Mesendoderm (in vitro differentiated cells): Measurements from ENCODE around the gene ATP5PB.

Experiments
- DNase-seq: peaks from one replicate; pipeline ENCODE4 v3.0.0; 2013
- H2AK5ac ChIP-seq: 2 replicates; pipeline ENCODE4 v1.6.1; 2013; ENCODE audit warnings: low read length, inconsistent platforms
- H2BK120ac ChIP-seq: 2 replicates; pipeline ENCODE4 v1.6.1; 2013; ENCODE audit warnings: low read depth, mild to moderate bottlenecking, low read length, moderate library complexity, mixed read lengths
- H2BK15ac ChIP-seq: replicated peaks from 2 replicates; pipeline ENCODE4 v1.6.1; 2013; ENCODE audit warnings: low read depth, mild to moderate bottlenecking, moderate library complexity
- H2BK5ac ChIP-seq: 2 replicates; pipeline ENCODE4 v1.6.1; 2013; ENCODE audit warnings: low read length, inconsistent platforms
- H3K18ac ChIP-seq: 2 replicates; pipeline ENCODE4 v1.6.1; 2013; ENCODE audit warnings: mild to moderate bottlenecking, low read length, mixed read lengths
- H3K23ac ChIP-seq: one replicate; pipeline ENCODE4 v1.6.1; 2013; ENCODE audit warnings: low read length
- H3K27ac ChIP-seq: 2 replicates; pipeline ENCODE4 v1.5.1; 2013; ENCODE audit warnings: low read depth, mild to moderate bottlenecking, inconsistent platforms, low read length, moderate library complexity
- H3K27me3 ChIP-seq: 2 replicates; pipeline ENCODE4 v1.6.1; 2013; ENCODE audit warnings: low read length, control low read depth, mild to moderate bottlenecking, inconsistent platforms; ENCODE audit not compliant: insufficient read depth, poor library complexity
- H3K36me3 ChIP-seq: 2 replicates; pipeline ENCODE4 v1.6.1; 2013; ENCODE audit warnings: low read length, inconsistent platforms; ENCODE audit not compliant: control insufficient read depth, insufficient read depth
- H3K4ac ChIP-seq: one replicate; pipeline ENCODE4 v1.6.1; 2013; ENCODE audit warnings: low read depth, mild to moderate bottlenecking, low read length, moderate library complexity
- H3K4me1 ChIP-seq: 2 replicates; pipeline ENCODE4 v1.6.1; 2013; ENCODE audit warnings: low read depth, low read length, inconsistent platforms; ENCODE audit not compliant: control insufficient read depth
- H3K4me2 ChIP-seq: 2 replicates; pipeline ENCODE4 v1.6.1; 2013; ENCODE audit warnings: low read length
- H3K4me3 ChIP-seq: 2 replicates; pipeline ENCODE4 v1.5.1; 2013; ENCODE audit warnings: mild to moderate bottlenecking, low read length
- H3K56ac ChIP-seq: one replicate; pipeline ENCODE4 v1.6.1; 2013; ENCODE audit warnings: low read length
- H3K79me1 ChIP-seq: 2 replicates; pipeline ENCODE4 v1.6.1; 2013; ENCODE audit warnings: low read length, inconsistent platforms
- H3K79me2 ChIP-seq: 2 replicates; pipeline ENCODE4 v1.6.1; 2013; ENCODE audit warnings: mild to moderate bottlenecking, low read length; ENCODE audit not compliant: control insufficient read depth, insufficient read depth
- H3K9ac ChIP-seq: 2 replicates; pipeline ENCODE4 v1.6.1; 2013; ENCODE audit warnings: low read length, inconsistent platforms
- H4K5ac ChIP-seq: one replicate; pipeline ENCODE4 v1.6.1; 2013; ENCODE audit warnings: low read length
- H4K8ac ChIP-seq: one replicate; pipeline ENCODE4 v1.6.1; 2013; ENCODE audit warnings: low read depth, mild to moderate bottlenecking, control low read depth, low read length, moderate library complexity
- WGBS: extraction: QIAGEN DNeasy Blood & Tissue Kit; methylation state at CpG from one replicate; pipeline ENCODE4 v1.1.7; 2013; ENCODE audit warnings: low lambda C conversion rate, missing lambda C conversion rate; ENCODE audit not compliant: insufficient coverage; ENCODE audit errors: extremely low coverage; 5-methylcytosine and 5-hydroxymethylcytosine counted together

The ATP5PB gene

DNA sequence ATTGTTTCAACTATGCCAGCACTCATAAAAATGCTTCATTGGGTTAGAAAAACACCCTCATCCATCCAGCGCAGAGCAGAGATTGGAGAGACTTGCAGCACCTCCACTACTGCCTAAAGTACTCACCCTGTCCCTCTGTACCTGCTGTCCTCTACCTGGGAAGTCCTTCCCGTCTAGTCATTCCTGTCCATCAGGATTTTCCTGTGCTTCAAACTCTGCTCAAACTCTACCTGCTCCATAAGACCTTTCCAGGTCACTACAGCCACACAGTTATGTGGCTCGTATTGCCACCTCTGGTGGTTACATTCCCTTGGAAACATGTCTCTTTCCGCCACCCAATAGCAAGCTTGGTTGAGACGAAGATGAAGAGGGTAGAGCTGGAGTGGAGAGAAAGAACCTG, 28.9 kb upstream of the ATP5PB start:
- WGBS, result no CpG with 5 or more reads among the region's 5 CpGs
- Histone ChIP-seq H2BK15ac (no peak overlapping the region), H3K4me1 (no peaks in the 10 kb centered on the region)

GRCh38 chr1:111422546-111423391, 26.5 kb upstream of the ATP5PB start:
- Histone ChIP-seq H4K5ac (no peak overlapping the region), H3K4me3 (no peak overlapping the region), H2AK5ac (no peak overlapping the region), H3K23ac (no peak overlapping the region), H3K4ac (no peak overlapping the region), H2BK15ac (no peak overlapping the region), H3K18ac (no peak overlapping the region), H3K4me2 (no peak overlapping the region), H2BK5ac (no peak overlapping the region), H3K9ac (no peak overlapping the region), H3K56ac (no peak overlapping the region), H2BK120ac (no peak overlapping the region), H3K79me2 (no peaks in the 10 kb centered on the region), H3K79me1 (no peaks in the 10 kb centered on the region), H3K4me1 (no peaks in the 10 kb centered on the region), H4K8ac (no peak overlapping the region), H3K36me3 (no peaks in the 10 kb centered on the region), H3K27me3 (no peaks in the 10 kb centered on the region), H3K27ac (no peak overlapping the region)
- WGBS, result no CpG with 5 or more reads among the region's 13 CpGs
- DNase-seq, result no peak

More for the DNA sequence above, 28.9 kb upstream of the ATP5PB start:
- Histone ChIP-seq H3K23ac (no peak overlapping the region), H4K8ac (no peak overlapping the region), H2AK5ac (no peak overlapping the region), H3K4ac (no peak overlapping the region), H2BK120ac (no peak overlapping the region), H2BK5ac (no peak overlapping the region), H3K79me2 (no peaks in the 10 kb centered on the region), H3K18ac (no peak overlapping the region), H3K79me1 (no peaks in the 10 kb centered on the region), H3K4me2 (no peak overlapping the region), H3K56ac (no peak overlapping the region), H3K4me3 (no peak overlapping the region), H3K27ac (no peak overlapping the region), H3K9ac (no peak overlapping the region), H3K27me3 (no peaks in the 10 kb centered on the region), H4K5ac (no peak overlapping the region), H3K36me3 (no peaks in the 10 kb centered on the region)
- DNase-seq, result no peak

DNA sequence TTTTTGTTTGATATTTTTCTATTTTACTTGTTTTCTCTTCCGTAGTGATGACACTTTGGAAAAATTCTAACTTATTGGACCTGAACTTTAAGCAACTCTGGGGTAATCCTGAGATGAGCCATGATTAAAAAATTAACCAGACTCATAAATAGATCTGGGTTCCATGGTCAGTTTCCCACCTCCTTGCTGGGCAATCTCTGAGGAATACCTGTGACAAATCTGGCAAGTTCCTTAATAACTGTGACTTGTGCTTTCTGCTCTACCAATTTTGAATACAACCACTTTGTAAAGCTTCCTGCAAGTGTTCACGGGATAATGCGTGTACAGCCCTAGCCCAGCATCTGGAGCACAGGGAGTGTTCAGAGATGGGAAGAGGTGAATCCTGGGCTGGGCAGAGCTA, 25.0 kb upstream of the ATP5PB start:
- Histone ChIP-seq H2AK5ac (no peak overlapping the region), H3K4me2 (no peak overlapping the region), H4K5ac (no peak overlapping the region), H2BK120ac (no peak overlapping the region), H3K27me3 (no peaks in the 10 kb centered on the region), H3K18ac (no peak overlapping the region), H3K79me2 (no peaks in the 10 kb centered on the region), H3K4me3 (no peak overlapping the region), H3K9ac (no peak overlapping the region), H3K4ac (no peak overlapping the region), H3K23ac (no peak overlapping the region), H2BK15ac (no peak overlapping the region), H3K56ac (no peak overlapping the region), H3K27ac (no peak overlapping the region), H3K79me1 (no peaks in the 10 kb centered on the region), H2BK5ac (no peak overlapping the region), H4K8ac (no peak overlapping the region), H3K4me1 (no peaks in the 10 kb centered on the region), H3K36me3 (no peaks in the 10 kb centered on the region)
- no peak for DNase-seq
- no CpG with 5 or more reads among the region's 3 CpGs for WGBS

DNA sequence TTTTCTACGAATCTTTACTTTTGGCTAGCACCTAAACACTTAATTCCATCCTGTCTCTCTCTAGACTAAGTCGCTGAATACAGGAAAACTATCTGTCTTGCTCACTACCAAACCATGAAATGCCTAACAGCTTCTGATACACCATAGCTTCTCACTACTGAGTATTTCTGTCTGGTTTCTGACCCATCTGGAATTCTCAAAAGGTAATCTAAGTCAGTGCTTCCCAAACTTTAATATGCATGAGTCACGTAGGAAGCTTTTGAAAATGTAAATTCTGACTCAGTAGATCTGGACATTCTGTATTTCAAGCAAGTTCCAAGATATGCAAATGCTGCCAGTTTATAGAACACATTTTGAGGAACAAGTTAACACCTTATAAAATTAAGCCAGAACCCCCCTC, 12.5 kb upstream of the ATP5PB start:
- H3K79me1 ChIP-seq, result no peaks in the 10 kb centered on the region
- no peak overlapping the region for H3K23ac ChIP-seq
- H2BK120ac ChIP-seq, result no peak overlapping the region
- no peak overlapping the region for H3K4me2 ChIP-seq
- no peak overlapping the region for H3K9ac ChIP-seq
- H2BK15ac ChIP-seq, result no peak overlapping the region
- no CpG with 5 or more reads among the region's 3 CpGs for WGBS
- H4K8ac ChIP-seq, result no peak overlapping the region
- peaks cover 7% of the 10 kb centered on the region for H3K36me3 ChIP-seq
- H3K18ac ChIP-seq, result no peak overlapping the region
- H3K4me1 ChIP-seq, result no peaks in the 10 kb centered on the region
- no peak overlapping the region for H3K4me3 ChIP-seq
- H2BK5ac ChIP-seq, result no peak overlapping the region
- H4K5ac ChIP-seq, result no peak overlapping the region
- H3K56ac ChIP-seq, result no peak overlapping the region
- no peak overlapping the region for H2AK5ac ChIP-seq
- H3K27me3 ChIP-seq, result no peaks in the 10 kb centered on the region
- DNase-seq, result no peak
- no peak overlapping the region for H3K27ac ChIP-seq
- no peaks in the 10 kb centered on the region for H3K79me2 ChIP-seq
- no peak overlapping the region for H3K4ac ChIP-seq

- no peak overlapping the region for H3K23ac ChIP-seq
- no peaks in the 10 kb centered on the region for H3K79me1 ChIP-seq
- H2BK5ac ChIP-seq, result no peak overlapping the region
- H3K4me3 ChIP-seq, result no peak overlapping the region
- no peaks in the 10 kb centered on the region for H3K79me2 ChIP-seq
- H3K56ac ChIP-seq, result no peak overlapping the region
- no peak overlapping the region for H4K8ac ChIP-seq
- no peak overlapping the region for H2BK120ac ChIP-seq
- no peak for DNase-seq
- H3K4me1 ChIP-seq, result no peaks in the 10 kb centered on the region
- no peak overlapping the region for H3K18ac ChIP-seq
- H3K4ac ChIP-seq, result no peak overlapping the region
- no peak overlapping the region for H4K5ac ChIP-seq
- no peak overlapping the region for H2AK5ac ChIP-seq
- H3K27ac ChIP-seq, result no peak overlapping the region
- H3K4me2 ChIP-seq, result no peak overlapping the region
- H3K36me3 ChIP-seq, result peaks cover 11% of the 10 kb centered on the region
- H2BK15ac ChIP-seq, result no peak overlapping the region
- H3K27me3 ChIP-seq, result no peaks in the 10 kb centered on the region
- no CpG with 5 or more reads among the region's 3 CpGs for WGBS
- H3K9ac ChIP-seq, result no peak overlapping the region
Measured at GRCh38 chr1:111439461-111440351, 9.6 kb upstream of the ATP5PB start.
